ENCODE data around the gene LRRC7.
A peak's percentile ranks its signal among the peaks of the same experiment; 100 is the strongest.

LRRC7 gene

GRCh38 chr1:69551476-69552324 lies 16.0 kb upstream of the LRRC7 start:
- Histone ChIP-seq H3K9ac (ENCODE audit: low read length) (no peak overlapping the region), H3K36me3 (ENCODE audit: control insufficient read depth, insufficient read depth, low read length, severe bottlenecking) (no peaks in the 10 kb centered on the region), H3K4me1 (ENCODE audit: control insufficient read depth, insufficient read depth, low read length) (no peaks in the 10 kb centered on the region), H3K27me3 (replicated peaks; ENCODE audit: control insufficient read depth, insufficient read depth, low read length) (no peaks in the 10 kb centered on the region), H3K9me3 (ENCODE audit: control insufficient read depth, low read length) (no peaks in the 10 kb centered on the region), H3K4me3 (ENCODE audit: low read length) (no peak overlapping the region)
- DNase-seq (ENCODE audit: low read depth), result no peak

GRCh38 chr1:69553726-69554125 lies 14.0 kb upstream of the LRRC7 start:
- Histone ChIP-seq H3K9ac (ENCODE audit: low read length) (no peak overlapping the region), H3K27me3 (replicated peaks; ENCODE audit: control insufficient read depth, insufficient read depth, low read length) (no peaks in the 10 kb centered on the region), H3K4me3 (ENCODE audit: low read length) (no peak overlapping the region), H3K36me3 (ENCODE audit: control insufficient read depth, insufficient read depth, low read length, severe bottlenecking) (no peaks in the 10 kb centered on the region), H3K4me1 (ENCODE audit: control insufficient read depth, insufficient read depth, low read length) (no peaks in the 10 kb centered on the region), H3K9me3 (ENCODE audit: control insufficient read depth, low read length) (peaks cover 8% of the 10 kb centered on the region)
- no peak for DNase-seq (ENCODE audit: low read depth)

- peaks cover 9% of the 10 kb centered on the region for H3K4me1 ChIP-seq (ENCODE audit: control insufficient read depth, insufficient read depth, low read length)
- H3K27me3 ChIP-seq (replicated peaks; ENCODE audit: control insufficient read depth, insufficient read depth, low read length), result peaks cover 31% of the 10 kb centered on the region
- peak; percentile 27 for DNase-seq (ENCODE audit: low read depth)
- peak overlapping the region; percentile 77 for H3K4me3 ChIP-seq (ENCODE audit: low read length)
- no peak overlapping the region for H3K9ac ChIP-seq (ENCODE audit: low read length)
- H3K9me3 ChIP-seq (ENCODE audit: control insufficient read depth, low read length), result no peaks in the 10 kb centered on the region
- H3K36me3 ChIP-seq (ENCODE audit: control insufficient read depth, insufficient read depth, low read length, severe bottlenecking), result no peaks in the 10 kb centered on the region
These were observed 876 bp downstream of the LRRC7 start for GRCh38 chr1:69568421-69569174.

GRCh38 chr1:69569175-69569541 lies 1.4 kb downstream of the LRRC7 start:
- H3K9ac ChIP-seq (ENCODE audit: low read length), result no peak overlapping the region
- no peak overlapping the region for H3K4me3 ChIP-seq (ENCODE audit: low read length)
- DNase-seq (ENCODE audit: low read depth), result no peak
- H3K36me3 ChIP-seq (ENCODE audit: control insufficient read depth, insufficient read depth, low read length, severe bottlenecking), result no peaks in the 10 kb centered on the region
- peaks cover 9% of the 10 kb centered on the region for H3K4me1 ChIP-seq (ENCODE audit: control insufficient read depth, insufficient read depth, low read length)
- H3K27me3 ChIP-seq (replicated peaks; ENCODE audit: control insufficient read depth, insufficient read depth, low read length), result peaks cover 31% of the 10 kb centered on the region
- H3K9me3 ChIP-seq (ENCODE audit: control insufficient read depth, low read length), result no peaks in the 10 kb centered on the region

GRCh38 chr1:69569576-69570328 lies 2.0 kb downstream of the LRRC7 start:
- no peak overlapping the region for H3K4me3 ChIP-seq (ENCODE audit: low read length)
- no peaks in the 10 kb centered on the region for H3K36me3 ChIP-seq (ENCODE audit: control insufficient read depth, insufficient read depth, low read length, severe bottlenecking)
- H3K27me3 ChIP-seq (replicated peaks; ENCODE audit: control insufficient read depth, insufficient read depth, low read length), result peaks cover 30% of the 10 kb centered on the region
- H3K9ac ChIP-seq (ENCODE audit: low read length), result no peak overlapping the region
- peak; percentile 5 for DNase-seq (ENCODE audit: low read depth)
- H3K9me3 ChIP-seq (ENCODE audit: control insufficient read depth, low read length), result no peaks in the 10 kb centered on the region
- H3K4me1 ChIP-seq (ENCODE audit: control insufficient read depth, insufficient read depth, low read length), result peaks cover 9% of the 10 kb centered on the region

- H3K36me3 ChIP-seq (ENCODE audit: control insufficient read depth, insufficient read depth, low read length, severe bottlenecking), result no peaks in the 10 kb centered on the region
- H3K4me1 ChIP-seq (ENCODE audit: control insufficient read depth, insufficient read depth, low read length), result peaks cover 9% of the 10 kb centered on the region
- H3K9ac ChIP-seq (ENCODE audit: low read length), result no peak overlapping the region
- no peak overlapping the region for H3K4me3 ChIP-seq (ENCODE audit: low read length)
- peaks cover 24% of the 10 kb centered on the region for H3K27me3 ChIP-seq (replicated peaks; ENCODE audit: control insufficient read depth, insufficient read depth, low read length)
- DNase-seq (ENCODE audit: low read depth), result no peak
- no peaks in the 10 kb centered on the region for H3K9me3 ChIP-seq (ENCODE audit: control insufficient read depth, low read length)
These were observed 2.6 kb downstream of the LRRC7 start for GRCh38 chr1:69570356-69570755.

GRCh38 chr1:69572921-69573320 lies 5.2 kb downstream of the LRRC7 start:
- Histone ChIP-seq H3K4me1 (ENCODE audit: control insufficient read depth, insufficient read depth, low read length) (peaks cover 5% of the 10 kb centered on the region), H3K9ac (ENCODE audit: low read length) (no peak overlapping the region), H3K9me3 (ENCODE audit: control insufficient read depth, low read length) (no peaks in the 10 kb centered on the region), H3K4me3 (ENCODE audit: low read length) (no peak overlapping the region), H3K27me3 (replicated peaks; ENCODE audit: control insufficient read depth, insufficient read depth, low read length) (peaks cover 13% of the 10 kb centered on the region), H3K36me3 (ENCODE audit: control insufficient read depth, insufficient read depth, low read length, severe bottlenecking) (no peaks in the 10 kb centered on the region)
- no peak for DNase-seq (ENCODE audit: low read depth)

- DNase-seq (ENCODE audit: low read depth), result no peak
- peaks cover 10% of the 10 kb centered on the region for H3K27me3 ChIP-seq (replicated peaks; ENCODE audit: control insufficient read depth, insufficient read depth, low read length)
- H3K9me3 ChIP-seq (ENCODE audit: control insufficient read depth, low read length), result no peaks in the 10 kb centered on the region
- H3K36me3 ChIP-seq (ENCODE audit: control insufficient read depth, insufficient read depth, low read length, severe bottlenecking), result no peaks in the 10 kb centered on the region
- H3K4me1 ChIP-seq (ENCODE audit: control insufficient read depth, insufficient read depth, low read length), result peaks cover 2% of the 10 kb centered on the region
- no peak overlapping the region for H3K4me3 ChIP-seq (ENCODE audit: low read length)
- H3K9ac ChIP-seq (ENCODE audit: low read length), result no peak overlapping the region
These were observed 6.2 kb downstream of the LRRC7 start for GRCh38 chr1:69573911-69574310.

- no peaks in the 10 kb centered on the region for H3K36me3 ChIP-seq (ENCODE audit: control insufficient read depth, insufficient read depth, low read length, severe bottlenecking)
- DNase-seq (ENCODE audit: low read depth), result peak; percentile 27
- no peaks in the 10 kb centered on the region for H3K4me1 ChIP-seq (ENCODE audit: control insufficient read depth, insufficient read depth, low read length)
- H3K9me3 ChIP-seq (ENCODE audit: control insufficient read depth, low read length), result no peaks in the 10 kb centered on the region
- H3K27me3 ChIP-seq (replicated peaks; ENCODE audit: control insufficient read depth, insufficient read depth, low read length), result no peaks in the 10 kb centered on the region
- H3K9ac ChIP-seq (ENCODE audit: low read length), result no peak overlapping the region
- H3K4me3 ChIP-seq (ENCODE audit: low read length), result no peak overlapping the region
These were observed 17.9 kb downstream of the LRRC7 start for GRCh38 chr1:69585666-69586065.

- DNase-seq (ENCODE audit: low read depth), result no peak
- H3K9ac ChIP-seq (ENCODE audit: low read length), result no peak overlapping the region
These were observed 19.7 kb downstream of the LRRC7 start for GRCh38 chr1:69587391-69587790.

GRCh38 chr1:69589799-69590198 lies 22.1 kb downstream of the LRRC7 start:
- H3K27me3 ChIP-seq (replicated peaks; ENCODE audit: control insufficient read depth, insufficient read depth, low read length), result no peaks in the 10 kb centered on the region

More at GRCh38 chr1:69587391-69587790, 19.7 kb downstream of the LRRC7 start:
- Histone ChIP-seq H3K4me3 (ENCODE audit: low read length) (no peak overlapping the region), H3K9me3 (ENCODE audit: control insufficient read depth, low read length) (no peaks in the 10 kb centered on the region), H3K4me1 (ENCODE audit: control insufficient read depth, insufficient read depth, low read length) (no peaks in the 10 kb centered on the region), H3K36me3 (ENCODE audit: control insufficient read depth, insufficient read depth, low read length, severe bottlenecking) (no peaks in the 10 kb centered on the region), H3K27me3 (replicated peaks; ENCODE audit: control insufficient read depth, insufficient read depth, low read length) (no peaks in the 10 kb centered on the region)

More at GRCh38 chr1:69589799-69590198, 22.1 kb downstream of the LRRC7 start:
- Histone ChIP-seq H3K9ac (ENCODE audit: low read length) (no peak overlapping the region), H3K36me3 (ENCODE audit: control insufficient read depth, insufficient read depth, low read length, severe bottlenecking) (no peaks in the 10 kb centered on the region), H3K4me1 (ENCODE audit: control insufficient read depth, insufficient read depth, low read length) (no peaks in the 10 kb centered on the region), H3K9me3 (ENCODE audit: control insufficient read depth, low read length) (no peaks in the 10 kb centered on the region), H3K4me3 (ENCODE audit: low read length) (no peak overlapping the region)
- DNase-seq (ENCODE audit: low read depth), result no peak
